HEK293 (cell line): ENCODE measurements around the gene CERS4.

ENCODE experiments used
- CTCF ChIA-PET: fragments of 350-600 bp; formaldehyde crosslinking; extraction: SDS; loops from one replicate; lab custom pipeline; 2021; ENCODE audit warnings: antibody characterized with exemption; lab: Yijun Ruan, JAX
- POLR2A ChIA-PET: fragments of 300-600 bp; formaldehyde crosslinking; extraction: SDS; loops from one replicate; lab custom pipeline; 2020; ENCODE audit warnings: antibody characterized with exemption, inconsistent platforms; lab: Yijun Ruan, JAX
- H3K27ac ChIP-seq: fragments of 200-500 bp; sonication (Bioruptor generic); 2 replicates; pipeline ENCODE4 v1.5.1; 2014; ENCODE audit warnings: low read depth, low read length, control low read depth, inconsistent platforms; ENCODE audit errors: extremely low read depth
- H3K36me3 ChIP-seq, 2 experiments: fragments of 200-500 bp in 1 of 2; sonication (Bioruptor generic) in 1 of 2; 1 replicate in 1 of 2; 2 replicates in 1 of 2; pipeline ENCODE4 v1.5.1; 2014 to 2017; ENCODE audit warnings: inconsistent platforms in 2 of 2, low read length in 2 of 2; ENCODE audit not compliant: control insufficient read depth in 2 of 2, insufficient read depth in 1 of 2
- H3K4me1 ChIP-seq: fragments of 200-500 bp; sonication (Bioruptor generic); 2 replicates; pipeline ENCODE4 v1.5.1; 2014; ENCODE audit warnings: mild to moderate bottlenecking, low read length, inconsistent platforms; ENCODE audit not compliant: control insufficient read depth, insufficient read depth
- H3K4me3 ChIP-seq: 2 replicates; pipeline ENCODE4 v1.5.1; 2011; ENCODE audit warnings: low read depth, mild to moderate bottlenecking, control low read depth, low read length, moderate library complexity
- H3K9me3 ChIP-seq: fragments of 200-500 bp; sonication (Bioruptor generic); 2 replicates; pipeline ENCODE4 v1.5.1; 2014; ENCODE audit warnings: low read depth, low read length, inconsistent platforms; ENCODE audit not compliant: control insufficient read depth, insufficient read depth
- ELK4 ChIP-seq: IDR thresholded peaks from 2 replicates; pipeline ENCODE4 v1.6.1; 2011; ENCODE audit warnings: mild to moderate bottlenecking, low read depth, low read length, borderline replicate concordance
- GLI2 ChIP-seq: fragments of 450-650 bp; formaldehyde crosslinking; IDR thresholded peaks from 2 replicates; pipeline ENCODE4; 2017; ENCODE audit warnings: missing biosample characterization, missing genetic modification characterization, low read depth, borderline replicate concordance
- HIC1 ChIP-seq: fragments of 450-650 bp; formaldehyde crosslinking; IDR thresholded peaks from 2 replicates; pipeline ENCODE4 v1.5.1; 2016; ENCODE audit warnings: missing biosample characterization, missing genetic modification characterization
- KLF1 ChIP-seq: fragments of 450-650 bp; formaldehyde crosslinking; IDR thresholded peaks from 2 replicates; pipeline ENCODE4 v1.5.1; 2016; ENCODE audit warnings: missing biosample characterization, missing genetic modification characterization
- REST ChIP-seq: fragments of 450-650 bp; formaldehyde crosslinking; IDR thresholded peaks from 2 replicates; pipeline ENCODE4 v1.5.1; 2016; ENCODE audit warnings: missing biosample characterization, missing genetic modification characterization
- SCRT1 ChIP-seq: fragments of 450-650 bp; formaldehyde crosslinking; IDR thresholded peaks from 2 replicates; pipeline ENCODE4 v1.5.1; 2016; ENCODE audit warnings: missing biosample characterization, missing genetic modification characterization, borderline replicate concordance
- SP2 ChIP-seq: fragments of 450-650 bp; formaldehyde crosslinking; IDR thresholded peaks from 2 replicates; pipeline ENCODE4 v1.5.1; 2016; ENCODE audit warnings: missing biosample characterization, missing genetic modification characterization
- ZBTB1 ChIP-seq: fragments of 450-650 bp; formaldehyde crosslinking; IDR thresholded peaks from 2 replicates; pipeline ENCODE4 v1.5.1; 2016; ENCODE audit warnings: missing biosample characterization, missing genetic modification characterization
- ZNF146 ChIP-seq: fragments of 450-650 bp; formaldehyde crosslinking; IDR thresholded peaks from 2 replicates; pipeline ENCODE4 v1.5.1; 2016; ENCODE audit warnings: missing biosample characterization, missing genetic modification characterization
- ZNF214 ChIP-seq: fragments of 450-650 bp; formaldehyde crosslinking; IDR thresholded peaks from 2 replicates; pipeline ENCODE4 v1.5.1; 2017; ENCODE audit warnings: missing biosample characterization, mild to moderate bottlenecking, missing genetic modification characterization, borderline replicate concordance
- ZNF24 ChIP-seq: fragments of 450-650 bp; formaldehyde crosslinking; IDR thresholded peaks from 2 replicates; pipeline ENCODE4 v1.5.1; 2016; ENCODE audit warnings: missing biosample characterization, missing genetic modification characterization
- ZNF394 ChIP-seq: fragments of 450-650 bp; formaldehyde crosslinking; IDR thresholded peaks from 2 replicates; pipeline ENCODE4 v1.5.1; 2016; ENCODE audit warnings: missing biosample characterization, missing genetic modification characterization, mild to moderate bottlenecking, moderate library complexity, borderline replicate concordance
- ZNF473 ChIP-seq: fragments of 450-650 bp; formaldehyde crosslinking; IDR thresholded peaks from 2 replicates; pipeline ENCODE4 v1.5.1; 2017; ENCODE audit warnings: missing biosample characterization, missing genetic modification characterization
- ZNF623 ChIP-seq: fragments of 450-650 bp; formaldehyde crosslinking; IDR thresholded peaks from 2 replicates; pipeline ENCODE4 v1.5.1; 2016; ENCODE audit warnings: missing biosample characterization, missing genetic modification characterization
- ZNF624 ChIP-seq: fragments of 450-650 bp; formaldehyde crosslinking; IDR thresholded peaks from 2 replicates; pipeline ENCODE4 v1.5.1; 2017; ENCODE audit warnings: missing biosample characterization, missing genetic modification characterization
- ZNF670 ChIP-seq: fragments of 450-650 bp; formaldehyde crosslinking; IDR thresholded peaks from 2 replicates; pipeline ENCODE4 v1.5.1; 2016; ENCODE audit warnings: missing biosample characterization, missing genetic modification characterization, low read depth
- ZNF747 ChIP-seq: fragments of 450-650 bp; formaldehyde crosslinking; IDR thresholded peaks from 2 replicates; pipeline ENCODE4 v1.5.1; 2016; ENCODE audit warnings: missing biosample characterization, missing genetic modification characterization
- TF ChIP-seq, protein P1 (sequence below): fragments of 450-650 bp; formaldehyde crosslinking; IDR thresholded peaks from 2 replicates; pipeline ENCODE4 v1.5.1; 2016; ENCODE audit warnings: missing biosample characterization, missing genetic modification characterization
- TF ChIP-seq, protein P2 (sequence below): fragments of 450-650 bp; formaldehyde crosslinking; IDR thresholded peaks from 2 replicates; pipeline ENCODE4 v1.5.1; 2016; ENCODE audit warnings: missing biosample characterization, missing genetic modification characterization

CERS4 gene

GRCh38 chr19:8212212-8212611, 3.0 kb downstream of the CERS4 start (continued):
- TF ChIP-seq HIC1 (tag by site-specific recombination), result no peak
- TF ChIP-seq ZNF146, result no peak
- peak; percentile 89 for TF ChIP-seq ZNF394 (tag by site-specific recombination)
- no peak for TF ChIP-seq REST (tag by site-specific recombination)
- TF ChIP-seq ZNF624 (tag by site-specific recombination), result no peak
- peak; percentile 72 for TF ChIP-seq KLF1 (tag by site-specific recombination)
- TF ChIP-seq ZBTB1 (tag by site-specific recombination), result no peak

- H3K9me3 ChIP-seq, result no peaks in the 10 kb centered on the region
- POLR2A ChIA-PET, result no interaction called here
- H3K36me3 ChIP-seq, result peaks cover 0 to 6% of the 10 kb centered on the region in 2 experiments; a peak in 1 of 3 replicates
- H3K4me1 ChIP-seq, result peaks cover 3% of the 10 kb centered on the region; the same call in 1 of the 2 replicates
- H3K27ac ChIP-seq, result no peak overlapping the region
- no peak for TF ChIP-seq SP2 (tag by site-specific recombination)
- no peak for TF ChIP-seq ELK4
- no peak for TF ChIP-seq ZNF24 (tag by site-specific recombination)
- TF ChIP-seq GLI2 (tag by site-specific recombination), result no peak
- TF ChIP-seq ZNF670 (tag by site-specific recombination), result no peak
- TF ChIP-seq SCRT1 (tag by site-specific recombination), result no peak
- CTCF ChIA-PET, result interaction anchor here (0.6 to 0.8 kb wide), 2 partner anchors 39 to 243 kb away, joined by 3 to 4 read pairs; no protein-coding TSS in a partner anchor
- H3K4me3 ChIP-seq, result no peak overlapping the region
Measured at GRCh38 chr19:8212916-8213315, 3.7 kb downstream of the CERS4 start.

DNA sequence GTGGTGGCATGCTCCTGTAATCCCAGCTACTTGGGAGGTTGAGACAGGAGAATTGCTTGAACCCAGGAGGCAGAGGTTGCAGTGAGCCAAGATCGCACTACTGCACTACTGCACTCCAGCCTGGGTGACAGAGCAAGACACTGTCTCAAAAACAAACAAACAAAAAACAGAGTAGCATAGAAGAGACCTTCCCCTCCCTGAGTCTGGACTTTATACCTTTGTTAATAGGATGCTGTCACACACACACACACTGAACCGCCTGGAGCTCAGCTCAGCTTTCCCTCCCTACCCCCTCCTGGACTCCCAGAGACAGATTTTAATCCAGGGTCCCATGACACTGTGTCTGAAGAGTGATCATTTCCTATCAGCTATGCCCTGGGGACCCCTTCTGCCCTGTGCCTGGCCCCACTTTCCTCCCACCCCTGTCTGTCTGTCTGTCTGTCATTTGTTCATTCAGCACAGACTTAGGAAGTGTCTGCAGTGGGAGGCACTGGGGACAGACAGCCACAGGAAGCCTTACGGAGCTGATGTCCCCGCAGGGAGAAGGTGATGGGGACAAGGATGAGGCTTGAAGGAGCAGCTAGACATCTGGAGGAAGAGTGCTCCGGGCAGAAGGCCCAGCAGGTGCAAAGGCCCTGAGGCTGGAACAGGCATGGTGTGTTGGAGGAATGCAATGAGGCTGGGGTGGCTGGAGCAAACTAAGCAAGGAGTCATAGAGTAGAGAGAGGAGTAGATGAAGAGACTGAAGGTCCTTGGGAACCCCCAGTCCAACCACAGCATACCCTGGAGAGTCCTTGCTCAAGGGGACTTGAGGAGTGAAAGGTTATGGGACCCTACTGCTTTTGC, 4.9 kb downstream of the CERS4 start:
- Histone ChIP-seq H3K4me3 (no peak overlapping the region), H3K9me3 (no peaks in the 10 kb centered on the region), H3K36me3 (peaks cover 0 to 6% of the 10 kb centered on the region in 2 experiments; a peak in 1 of 3 replicates), H3K4me1 (no peaks in the 10 kb centered on the region), H3K27ac (no peak overlapping the region)
- CTCF ChIA-PET, result no interaction called here
- POLR2A ChIA-PET, result interaction anchor here (0.5 kb wide), 1 partner anchor 31 kb away, joined by 5 read pairs; no protein-coding TSS in a partner anchor
- TF ChIP-seq ZNF623 (tag by site-specific recombination), result peak; percentile 97
- no peak for TF ChIP-seq ZNF747 (tag by site-specific recombination)
- TF ChIP-seq, protein P1, sequence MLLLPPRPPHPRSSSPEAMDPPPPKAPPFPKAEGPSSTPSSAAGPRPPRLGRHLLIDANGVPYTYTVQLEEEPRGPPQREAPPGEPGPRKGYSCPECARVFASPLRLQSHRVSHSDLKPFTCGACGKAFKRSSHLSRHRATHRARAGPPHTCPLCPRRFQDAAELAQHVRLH, result 0 out of 2 replicates have a peak, but pooled peaks have one; percentile 15
- TF ChIP-seq, protein P2, sequence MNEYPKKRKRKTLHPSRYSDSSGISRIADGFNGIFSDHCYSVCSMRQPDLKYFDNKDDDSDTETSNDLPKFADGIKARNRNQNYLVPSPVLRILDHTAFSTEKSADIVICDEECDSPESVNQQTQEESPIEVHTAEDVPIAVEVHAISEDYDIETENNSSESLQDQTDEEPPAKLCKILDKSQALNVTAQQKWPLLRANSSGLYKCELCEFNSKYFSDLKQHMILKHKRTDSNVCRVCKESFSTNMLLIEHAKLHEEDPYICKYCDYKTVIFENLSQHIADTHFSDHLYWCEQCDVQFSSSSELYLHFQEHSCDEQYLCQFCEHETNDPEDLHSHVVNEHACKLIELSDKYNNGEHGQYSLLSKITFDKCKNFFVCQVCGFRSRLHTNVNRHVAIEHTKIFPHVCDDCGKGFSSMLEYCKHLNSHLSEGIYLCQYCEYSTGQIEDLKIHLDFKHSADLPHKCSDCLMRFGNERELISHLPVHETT (tag by site-specific recombination), result no peak
- TF ChIP-seq ZNF214 (tag by site-specific recombination), result no peak
- TF ChIP-seq ZNF473, result no peak
- TF ChIP-seq HIC1 (tag by site-specific recombination), result no peak
